DOHH2 (cell line): ENCODE data around the gene NCBP3.
A peak's percentile ranks its signal among the peaks of the same experiment; 100 is the strongest.

Experiments used
- H3F3A ChIP-seq: fragments of 200-600 bp; sonication (generic), shearing (Covaris generic); 2 replicates; pipeline ENCODE4 v1.6.0; 2016; ENCODE audit warnings: antibody characterized with exemption, mild to moderate bottlenecking; ENCODE audit not compliant: control insufficient read depth, insufficient read depth
- H3K27ac ChIP-seq: fragments of 200-600 bp; sonication (generic); 2 replicates; pipeline ENCODE4 v1.5.1; 2014; ENCODE audit warnings: low read depth, mild to moderate bottlenecking, low read length, moderate library complexity
- H3K27me3 ChIP-seq: fragments of 200-600 bp; sonication (generic); 2 replicates; pipeline ENCODE4 v1.6.1; 2014; ENCODE audit warnings: mild to moderate bottlenecking, low read length, mixed read lengths; ENCODE audit not compliant: control insufficient read depth
- H3K36me3 ChIP-seq: fragments of 200-600 bp; sonication (generic); 2 replicates; pipeline ENCODE4 v1.6.1; 2014; ENCODE audit warnings: mild to moderate bottlenecking, low read length, moderate library complexity, mixed read lengths; ENCODE audit not compliant: control insufficient read depth
- H3K4me1 ChIP-seq: fragments of 200-600 bp; sonication (generic); 2 replicates; pipeline ENCODE4 v1.6.1; 2014; ENCODE audit warnings: mild to moderate bottlenecking, low read length, mixed read lengths; ENCODE audit not compliant: control insufficient read depth
- H3K4me2 ChIP-seq: fragments of 200-600 bp; sonication (generic); 2 replicates; pipeline ENCODE4 v1.6.0; 2014; ENCODE audit warnings: mild to moderate bottlenecking, low read length, moderate library complexity
- H3K4me3 ChIP-seq: fragments of 200-600 bp; sonication (generic); 2 replicates; pipeline ENCODE4 v1.5.1; 2014; ENCODE audit warnings: mild to moderate bottlenecking, low read length, mixed read lengths
- H3K79me2 ChIP-seq: fragments of 200-600 bp; sonication (generic); 2 replicates; pipeline ENCODE4 v1.6.1; 2014; ENCODE audit warnings: mild to moderate bottlenecking, low read length, mixed read lengths; ENCODE audit not compliant: control insufficient read depth
- H3K9me2 ChIP-seq: fragments of 200-600 bp; sonication (generic); replicated peaks from 2 replicates; pipeline ENCODE4 v1.6.1; 2014; ENCODE audit warnings: mild to moderate bottlenecking, low read length, mixed read lengths; ENCODE audit not compliant: control insufficient read depth
- H3K9me3 ChIP-seq: fragments of 200-600 bp; sonication (generic); 2 replicates; pipeline ENCODE4 v1.6.1; 2014; ENCODE audit warnings: antibody characterized with exemption, low read length, mixed read lengths; ENCODE audit not compliant: control insufficient read depth, insufficient read depth
- H4K20me1 ChIP-seq: fragments of 200-600 bp; sonication (generic); 2 replicates; pipeline ENCODE4 v1.6.0; 2014; ENCODE audit warnings: low read depth, mild to moderate bottlenecking, antibody characterized with exemption, low read length, moderate library complexity; ENCODE audit not compliant: control insufficient read depth, insufficient read depth
- EZH2phosphoT487 ChIP-seq: fragments of 200-600 bp; sonication (generic); IDR thresholded peaks from 2 replicates; pipeline ENCODE4 v1.6.1; 2017; ENCODE audit warnings: borderline replicate concordance, mild to moderate bottlenecking, antibody characterized with exemption, low read length, moderate library complexity, mixed read lengths
- TF ChIP-seq, protein P1 (sequence below): fragments of 200-600 bp; sonication (generic); IDR thresholded peaks from one replicate; pipeline ENCODE4 v1.5.1; 2014; ENCODE audit warnings: antibody characterized with exemption, mild to moderate bottlenecking, low read depth, low read length; ENCODE audit not compliant: poor library complexity, severe bottlenecking

The NCBP3 gene, protein sequence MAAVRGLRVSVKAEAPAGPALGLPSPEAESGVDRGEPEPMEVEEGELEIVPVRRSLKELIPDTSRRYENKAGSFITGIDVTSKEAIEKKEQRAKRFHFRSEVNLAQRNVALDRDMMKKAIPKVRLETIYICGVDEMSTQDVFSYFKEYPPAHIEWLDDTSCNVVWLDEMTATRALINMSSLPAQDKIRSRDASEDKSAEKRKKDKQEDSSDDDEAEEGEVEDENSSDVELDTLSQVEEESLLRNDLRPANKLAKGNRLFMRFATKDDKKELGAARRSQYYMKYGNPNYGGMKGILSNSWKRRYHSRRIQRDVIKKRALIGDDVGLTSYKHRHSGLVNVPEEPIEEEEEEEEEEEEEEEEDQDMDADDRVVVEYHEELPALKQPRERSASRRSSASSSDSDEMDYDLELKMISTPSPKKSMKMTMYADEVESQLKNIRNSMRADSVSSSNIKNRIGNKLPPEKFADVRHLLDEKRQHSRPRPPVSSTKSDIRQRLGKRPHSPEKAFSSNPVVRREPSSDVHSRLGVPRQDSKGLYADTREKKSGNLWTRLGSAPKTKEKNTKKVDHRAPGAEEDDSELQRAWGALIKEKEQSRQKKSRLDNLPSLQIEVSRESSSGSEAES

DNA sequence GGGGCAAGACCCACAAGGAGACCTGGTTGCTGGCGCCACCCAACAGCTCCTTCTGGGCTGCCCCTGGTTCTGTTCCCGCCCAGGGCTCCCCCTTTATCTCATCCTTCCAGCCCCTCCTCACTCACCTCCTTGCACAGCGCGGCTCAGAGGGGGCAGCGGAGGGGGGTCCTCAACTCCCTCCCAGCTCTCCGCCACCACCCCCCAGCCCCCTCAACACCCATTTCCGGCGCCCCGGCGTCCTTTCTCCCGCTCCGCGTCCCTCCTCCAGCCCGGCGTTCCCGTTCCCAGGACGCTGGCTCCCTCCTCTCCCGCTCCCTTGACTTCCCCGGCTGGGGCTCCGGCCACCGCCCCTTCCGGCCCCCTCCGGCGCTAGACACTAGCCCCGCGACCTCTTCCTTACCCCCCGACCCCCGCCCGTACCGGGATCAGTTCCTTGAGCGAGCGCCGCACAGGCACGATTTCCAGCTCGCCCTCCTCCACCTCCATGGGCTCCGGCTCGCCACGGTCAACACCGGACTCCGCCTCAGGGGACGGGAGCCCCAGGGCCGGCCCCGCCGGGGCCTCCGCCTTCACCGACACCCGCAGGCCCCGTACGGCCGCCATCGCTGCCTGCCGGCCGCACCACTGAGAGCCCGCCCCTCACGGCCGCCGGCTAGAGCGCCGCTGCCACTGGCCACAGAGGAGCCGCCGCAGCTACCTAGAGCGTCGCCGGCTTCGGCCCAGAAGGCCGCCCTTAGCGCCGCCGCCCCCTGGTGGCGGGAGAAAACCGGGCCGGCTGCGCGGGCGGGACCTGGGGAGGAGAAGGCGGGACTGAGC is at the start of gene NCBP3:
Gene NCBP3, minus strand, starts transcription at position 626 of the 816 bp plus-strand sequence. Its CDS starts 23 bp downstream, at position 603.
- Histone ChIP-seq H4K20me1 (peaks cover 19% of the 10 kb centered on the region; the same call in 1 of the 2 replicates), H3K27ac (peak within 1 kb of the TSS; percentile 49)
- no peak for TF ChIP-seq EZH2phosphoT487
- TF ChIP-seq, protein P1, sequence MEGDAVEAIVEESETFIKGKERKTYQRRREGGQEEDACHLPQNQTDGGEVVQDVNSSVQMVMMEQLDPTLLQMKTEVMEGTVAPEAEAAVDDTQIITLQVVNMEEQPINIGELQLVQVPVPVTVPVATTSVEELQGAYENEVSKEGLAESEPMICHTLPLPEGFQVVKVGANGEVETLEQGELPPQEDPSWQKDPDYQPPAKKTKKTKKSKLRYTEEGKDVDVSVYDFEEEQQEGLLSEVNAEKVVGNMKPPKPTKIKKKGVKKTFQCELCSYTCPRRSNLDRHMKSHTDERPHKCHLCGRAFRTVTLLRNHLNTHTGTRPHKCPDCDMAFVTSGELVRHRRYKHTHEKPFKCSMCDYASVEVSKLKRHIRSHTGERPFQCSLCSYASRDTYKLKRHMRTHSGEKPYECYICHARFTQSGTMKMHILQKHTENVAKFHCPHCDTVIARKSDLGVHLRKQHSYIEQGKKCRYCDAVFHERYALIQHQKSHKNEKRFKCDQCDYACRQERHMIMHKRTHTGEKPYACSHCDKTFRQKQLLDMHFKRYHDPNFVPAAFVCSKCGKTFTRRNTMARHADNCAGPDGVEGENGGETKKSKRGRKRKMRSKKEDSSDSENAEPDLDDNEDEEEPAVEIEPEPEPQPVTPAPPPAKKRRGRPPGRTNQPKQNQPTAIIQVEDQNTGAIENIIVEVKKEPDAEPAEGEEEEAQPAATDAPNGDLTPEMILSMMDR = peak; percentile 85

DNA sequence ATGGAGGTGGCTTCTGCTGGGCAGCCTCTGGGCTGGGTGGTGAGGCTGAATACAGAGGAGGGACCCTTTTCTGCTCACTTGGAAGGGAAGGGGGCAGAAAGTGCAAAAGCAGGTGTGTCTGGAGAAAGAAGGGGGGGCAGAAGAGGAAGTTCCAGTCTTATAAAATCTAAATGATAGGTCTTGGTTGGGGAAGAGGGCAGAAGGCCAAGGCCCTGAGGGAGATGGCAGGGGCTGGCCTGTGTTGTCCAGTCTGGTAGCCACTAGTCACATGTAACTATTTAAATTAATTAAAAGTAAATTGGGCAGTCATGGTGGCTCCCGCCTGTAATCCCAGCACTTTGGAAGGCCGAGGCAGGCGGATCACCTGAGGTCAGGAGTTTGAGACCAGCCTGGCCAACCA is 49.3 kb upstream of the NCBP3 start:
- TF ChIP-seq EZH2phosphoT487 = no peak
- TF ChIP-seq, protein P1 = no peak
- H3K27ac ChIP-seq = no peak overlapping the region
- no peak overlapping the region for H3K4me2 ChIP-seq

More for the DNA sequence above, at the start of gene NCBP3:
- H3K9me2 ChIP-seq = no peaks in the 10 kb centered on the region
- H3K4me2 ChIP-seq = peak within 1 kb of the TSS; percentile 78
- H3K9me3 ChIP-seq = no peaks in the 10 kb centered on the region
- peak within 1 kb of the TSS; percentile 86 for H3K4me3 ChIP-seq
- H3K27me3 ChIP-seq = no peaks in the 10 kb centered on the region
- H3K4me1 ChIP-seq = peaks cover 21% of the 10 kb centered on the region
- no peaks in the 10 kb centered on the region for H3F3A ChIP-seq
- peaks cover 42% of the 10 kb centered on the region for H3K36me3 ChIP-seq
- peaks cover 47% of the 10 kb centered on the region for H3K79me2 ChIP-seq

DNA sequence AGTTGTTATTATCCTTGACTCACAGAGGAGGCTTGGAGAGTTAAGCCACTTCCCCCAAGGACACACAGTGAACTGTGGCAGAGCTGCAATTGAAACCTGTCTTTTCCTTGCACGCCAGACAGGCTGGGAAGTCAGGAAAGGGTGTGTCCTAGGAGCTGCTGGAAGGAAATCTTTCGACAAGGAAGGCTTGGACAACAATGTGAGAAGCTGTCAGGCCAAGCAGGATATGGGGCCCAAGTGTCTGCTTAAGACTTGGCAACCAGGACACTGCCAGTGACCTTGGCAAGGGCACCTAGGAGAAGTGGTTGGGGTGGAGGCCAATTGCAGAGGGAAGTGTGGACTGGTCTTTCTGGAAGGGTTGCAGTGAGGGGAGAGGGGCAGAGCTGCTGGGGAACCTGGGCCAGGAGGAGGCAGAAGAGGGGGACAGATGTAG is 48.9 kb upstream of the NCBP3 start:
- no peaks in the 10 kb centered on the region for H3K9me3 ChIP-seq
- TF ChIP-seq EZH2phosphoT487 = no peak
- TF ChIP-seq, protein P1 = no peak
- H3K36me3 ChIP-seq = no peaks in the 10 kb centered on the region
- no peak overlapping the region for H3K4me2 ChIP-seq
- peaks cover 59% of the 10 kb centered on the region for H3K4me1 ChIP-seq
- H3K27ac ChIP-seq = no peak overlapping the region
- H3F3A ChIP-seq = peaks cover 13% of the 10 kb centered on the region
- H4K20me1 ChIP-seq = 0 out of 2 replicates have a peak, but pooled peaks cover 3% of the 10 kb centered on the region
- H3K4me3 ChIP-seq = no peak overlapping the region
- H3K9me2 ChIP-seq = no peaks in the 10 kb centered on the region
- no peaks in the 10 kb centered on the region for H3K79me2 ChIP-seq
- peaks cover 12% of the 10 kb centered on the region for H3K27me3 ChIP-seq

More for the DNA sequence above, 49.3 kb upstream of the NCBP3 start:
- no peaks in the 10 kb centered on the region for H3K9me2 ChIP-seq
- 0 out of 2 replicates have a peak, but pooled peaks cover 3% of the 10 kb centered on the region for H4K20me1 ChIP-seq
- H3K27me3 ChIP-seq = peaks cover 12% of the 10 kb centered on the region
- H3F3A ChIP-seq = peaks cover 13% of the 10 kb centered on the region
- H3K79me2 ChIP-seq = no peaks in the 10 kb centered on the region
- no peaks in the 10 kb centered on the region for H3K9me3 ChIP-seq
- no peak overlapping the region for H3K4me3 ChIP-seq
- peaks cover 55% of the 10 kb centered on the region for H3K4me1 ChIP-seq
- no peaks in the 10 kb centered on the region for H3K36me3 ChIP-seq
